NCI-H82 (cell line): ENCODE measurements around the gene ELP4.
"Not testable (repeated sequence)": the region's sequence is repeated elsewhere in the genome, so short reads cannot be mapped to it uniquely, and the experiment has no call there.

Experiments used
- DNase-seq: peaks from one replicate; lab custom pipeline; 2025; lab: John Stamatoyannopoulos, UW

Gene ELP4

GRCh38 chr11:31706357-31706756 is 196.8 kb downstream of the ELP4 start:
- no peak for DNase-seq

- no peak for DNase-seq
These were observed 201.6 kb downstream of the ELP4 start for GRCh38 chr11:31711137-31711536.

GRCh38 chr11:31712851-31713250 is 203.3 kb downstream of the ELP4 start:
- DNase-seq: no peak

GRCh38 chr11:31714840-31715239 is 205.3 kb downstream of the ELP4 start:
- DNase-seq: no peak

- DNase-seq: no peak
These were observed 210.7 kb downstream of the ELP4 start for GRCh38 chr11:31720225-31720624.

GRCh38 chr11:31720671-31721365 is 211.3 kb downstream of the ELP4 start:
- no peak for DNase-seq

- no peak for DNase-seq
These were observed 213.2 kb downstream of the ELP4 start for GRCh38 chr11:31722754-31723153.

- no peak for DNase-seq
These were observed 215.6 kb downstream of the ELP4 start for GRCh38 chr11:31725176-31725575.

- no peak for DNase-seq
These were observed 218.9 kb downstream of the ELP4 start for GRCh38 chr11:31728432-31728831.

GRCh38 chr11:31740131-31740530 is 230.6 kb downstream of the ELP4 start:
- no peak for DNase-seq

- not testable (repeated sequence) for DNase-seq
These were observed 231.3 kb downstream of the ELP4 start for GRCh38 chr11:31740731-31741368.

GRCh38 chr11:31747581-31747980 is 238.0 kb downstream of the ELP4 start:
- DNase-seq: no peak

GRCh38 chr11:31757260-31757835 is 247.8 kb downstream of the ELP4 start:
- DNase-seq: no peak

- peak; percentile 33 for DNase-seq
These were observed 252.1 kb downstream of the ELP4 start for GRCh38 chr11:31761636-31762035.

- DNase-seq: peak; percentile 8
These were observed 253.7 kb downstream of the ELP4 start for GRCh38 chr11:31763296-31763695.

GRCh38 chr11:31764261-31764660 is 254.7 kb downstream of the ELP4 start:
- no peak for DNase-seq

- DNase-seq: peak; percentile 78
These were observed 255.2 kb downstream of the ELP4 start for GRCh38 chr11:31764766-31765165.

- DNase-seq: no peak
These were observed 257.5 kb downstream of the ELP4 start for GRCh38 chr11:31767066-31767465.

GRCh38 chr11:31767685-31768084 is 258.1 kb downstream of the ELP4 start:
- DNase-seq: no peak

- peak; percentile 17 for DNase-seq
These were observed 259.4 kb downstream of the ELP4 start for GRCh38 chr11:31768749-31769640.

GRCh38 chr11:31770011-31770700 is 260.6 kb downstream of the ELP4 start:
- DNase-seq: peak; percentile 12

- DNase-seq: no peak
These were observed 262.8 kb downstream of the ELP4 start for GRCh38 chr11:31772412-31772811.
